SK-N-SH treated with all-trans-retinoic acid at 6 μM for 48 hours (cell line): ENCODE results near the gene CAMK4.

Experiments used
- ATAC-seq: fragments of 200-7000 bp; cut with Tn5 transposase; 3 replicates; pipeline ENCODE4 v1.9.1; 2020; ENCODE audit warnings: mild to moderate bottlenecking, moderate library complexity
- ARNTL ChIP-seq: fragments of 450-650 bp; formaldehyde crosslinking; IDR thresholded peaks from 2 replicates; pipeline ENCODE4 v1.5.0; 2020; ENCODE audit warnings: low read depth, mild to moderate bottlenecking, moderate library complexity, borderline replicate concordance
- BACH2 ChIP-seq: fragments of 250-450 bp; sonication (Bioruptor Pico); IDR thresholded peaks from 2 replicates; pipeline ENCODE4 v1.9.0; 2021; ENCODE audit warnings: mild to moderate bottlenecking, borderline replicate concordance
- CSDC2 ChIP-seq: fragments of 250-450 bp; sonication (Bioruptor Pico); IDR thresholded peaks from 2 replicates; pipeline ENCODE4 v1.5.0; 2020; ENCODE audit warnings: mild to moderate bottlenecking, moderate library complexity
- GLIS3 ChIP-seq: fragments of 250-450 bp; sonication (Bioruptor Pico); IDR thresholded peaks from 2 replicates; pipeline ENCODE4 v1.5.0; 2020; ENCODE audit warnings: mild to moderate bottlenecking, moderate library complexity
- ISL1 ChIP-seq: fragments of 250-450 bp; sonication (Bioruptor Pico); IDR thresholded peaks from 2 replicates; pipeline ENCODE4 v2.1.2; 2022; ENCODE audit warnings: mild to moderate bottlenecking, moderate library complexity
- OSR1 ChIP-seq: fragments of 250-450 bp; sonication (Bioruptor Pico); IDR thresholded peaks from 2 replicates; pipeline ENCODE4 v1.8.0; 2022; ENCODE audit warnings: moderate library complexity, mild to moderate bottlenecking, inconsistent platforms
- PPARA ChIP-seq: fragments of 250-450 bp; sonication (Bioruptor Pico); IDR thresholded peaks from 2 replicates; pipeline ENCODE4 v1.5.0; 2020; ENCODE audit warnings: mild to moderate bottlenecking, borderline replicate concordance
- RARB ChIP-seq: fragments of 250-450 bp; sonication (Bioruptor Pico); IDR thresholded peaks from 2 replicates; pipeline ENCODE4 v1.8.0; 2021; ENCODE audit warnings: mild to moderate bottlenecking, moderate library complexity
- SNAI2 ChIP-seq: fragments of 250-450 bp; sonication (Bioruptor Pico); IDR thresholded peaks from 2 replicates; pipeline ENCODE4 v1.5.0; 2020; ENCODE audit warnings: mild to moderate bottlenecking, moderate library complexity
- TCF4 ChIP-seq: fragments of 250-450 bp; sonication (Bioruptor Pico); IDR thresholded peaks from 2 replicates; pipeline ENCODE4 v1.8.0; 2021; ENCODE audit warnings: mild to moderate bottlenecking, moderate library complexity, borderline replicate concordance
- TOX ChIP-seq: fragments of 250-450 bp; sonication (Bioruptor Pico); IDR thresholded peaks from 2 replicates; pipeline ENCODE4 v1.8.0; 2021; ENCODE audit warnings: mild to moderate bottlenecking, moderate library complexity, borderline replicate concordance
- ZC3H10 ChIP-seq: fragments of 250-450 bp; sonication (Bioruptor Pico); IDR thresholded peaks from 2 replicates; pipeline ENCODE4 v1.5.1; 2021; ENCODE audit warnings: mild to moderate bottlenecking, moderate library complexity
- ZFP3 ChIP-seq: fragments of 250-450 bp; sonication (Bioruptor Pico); IDR thresholded peaks from 2 replicates; pipeline ENCODE4 v1.5.0; 2020; ENCODE audit warnings: mild to moderate bottlenecking, moderate library complexity
- ZFP30 ChIP-seq: fragments of 450-650 bp; formaldehyde crosslinking; IDR thresholded peaks from 2 replicates; pipeline ENCODE4 v1.5.0; 2022; ENCODE audit warnings: mild to moderate bottlenecking, moderate library complexity
- ZNF565 ChIP-seq: fragments of 450-650 bp; formaldehyde crosslinking; conservative IDR thresholded peaks from 2 replicates; pipeline ENCODE4 v1.5.0; 2020; ENCODE audit warnings: low read depth, mild to moderate bottlenecking, moderate library complexity
- ZNF70 ChIP-seq: fragments of 450-650 bp; formaldehyde crosslinking; IDR thresholded peaks from 2 replicates; pipeline ENCODE4 v1.5.0; 2020; ENCODE audit warnings: mild to moderate bottlenecking, moderate library complexity
- ZNF8 ChIP-seq: fragments of 450-650 bp; formaldehyde crosslinking; IDR thresholded peaks from 2 replicates; pipeline ENCODE4 v1.5.0; 2020; ENCODE audit warnings: mild to moderate bottlenecking, moderate library complexity
- TF ChIP-seq, protein P1 (sequence below): fragments of 250-450 bp; sonication (Bioruptor Pico); IDR thresholded peaks from 2 replicates; pipeline ENCODE4 v1.8.0; 2020; ENCODE audit warnings: mild to moderate bottlenecking, moderate library complexity, borderline replicate concordance
- TF ChIP-seq, protein P2 (sequence below): fragments of 250-450 bp; sonication (Bioruptor Pico); IDR thresholded peaks from 2 replicates; pipeline ENCODE4 v1.5.1; 2021; ENCODE audit warnings: mild to moderate bottlenecking, moderate library complexity
- TF ChIP-seq, protein P3 (sequence below): fragments of 250-450 bp; sonication (Bioruptor Pico); IDR thresholded peaks from 2 replicates; pipeline ENCODE4 v1.5.1; 2020; ENCODE audit warnings: low read depth, mild to moderate bottlenecking, moderate library complexity
- TF ChIP-seq, protein P4 (sequence below): fragments of 250-450 bp; sonication (Bioruptor Pico); IDR thresholded peaks from 2 replicates; pipeline ENCODE4 v1.8.0; 2021; ENCODE audit warnings: low read depth, mild to moderate bottlenecking, moderate library complexity, borderline replicate concordance
- TF ChIP-seq, protein P5 (sequence below): fragments of 250-450 bp; sonication (Bioruptor Pico); IDR thresholded peaks from 2 replicates; pipeline ENCODE4 v1.5.0; 2020; ENCODE audit warnings: mild to moderate bottlenecking, moderate library complexity

The CAMK4 gene

DNA sequence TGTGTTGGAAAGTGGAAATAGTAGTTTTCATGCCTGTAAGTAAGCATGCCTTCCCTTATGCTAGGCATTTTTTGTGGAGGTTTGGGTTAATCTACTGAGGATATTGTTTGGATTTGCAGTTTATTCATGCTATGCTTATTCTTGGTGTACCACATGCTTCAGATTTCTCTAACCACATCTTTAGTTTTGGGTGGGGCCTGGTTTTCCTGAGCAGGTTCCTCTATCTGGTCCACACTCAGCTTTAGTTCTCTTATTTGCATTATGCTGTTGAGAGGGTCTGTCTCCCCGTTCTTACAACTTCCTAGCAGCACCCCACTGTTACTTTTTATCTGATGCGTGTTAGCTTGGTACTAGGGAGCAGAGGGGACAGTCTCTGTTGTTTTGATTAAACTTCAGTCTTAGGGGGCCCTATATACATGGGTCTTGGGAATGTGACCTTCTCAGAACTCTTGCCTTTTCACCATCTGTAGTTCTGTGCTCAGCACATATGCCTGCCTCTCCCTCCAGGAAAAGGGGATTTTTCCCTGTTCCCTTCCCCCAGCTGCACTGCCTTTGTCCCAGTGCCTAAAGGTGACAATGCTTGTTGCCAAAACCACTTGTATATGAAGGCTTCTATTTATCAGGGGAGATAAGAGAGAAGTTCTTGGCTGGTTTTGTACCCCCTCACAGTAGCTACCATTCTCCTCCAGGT, 10.0 kb upstream of the CAMK4 start (continued):
- TF ChIP-seq ZFP30 (CRISPR knock-in tag) (no peak), ZNF70 (CRISPR knock-in tag) (no peak), TCF4 (CRISPR knock-in tag) (no peak)

DNA sequence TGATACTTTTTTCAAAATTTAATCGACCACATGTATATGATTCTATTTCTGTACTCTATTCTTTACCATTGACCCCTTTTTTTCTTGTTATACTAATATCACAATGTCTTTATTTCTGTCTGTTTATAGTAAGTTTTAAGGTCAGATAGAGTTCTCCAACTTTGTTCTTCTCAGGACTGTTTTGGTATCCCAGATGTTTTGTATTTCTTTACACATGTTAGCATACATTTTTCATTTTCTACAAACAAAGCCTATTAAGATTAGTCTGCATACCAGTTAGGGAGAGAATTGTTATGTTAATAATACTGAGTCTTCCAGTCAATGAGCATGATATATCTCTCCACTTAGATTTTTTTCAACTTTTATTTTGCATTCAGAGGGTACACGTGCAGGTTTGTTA, 8.2 kb upstream of the CAMK4 start:
- no peak for ATAC-seq

DNA sequence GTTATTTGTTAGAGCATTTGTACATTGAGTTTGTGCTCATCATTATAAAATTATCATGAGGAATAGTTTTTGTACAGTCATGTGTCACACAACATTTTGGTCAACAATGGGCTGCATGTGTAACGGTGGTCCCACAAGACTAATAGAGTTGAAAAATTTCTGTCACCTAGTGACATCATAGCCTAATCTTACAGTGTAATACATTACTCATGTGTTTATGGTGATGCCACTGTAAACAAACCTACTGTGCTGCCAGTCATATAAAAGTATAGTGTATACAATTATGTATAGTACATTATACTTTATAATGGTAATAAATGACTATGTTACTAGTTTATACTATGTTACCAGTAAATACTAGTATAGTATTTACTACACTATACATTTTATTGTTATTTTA, 3.0 kb upstream of the CAMK4 start:
- ATAC-seq, result no peak

More for the DNA sequence above, 8.2 kb upstream of the CAMK4 start:
- no peak for TF ChIP-seq ARNTL (CRISPR knock-in tag)
- no peak for TF ChIP-seq ZFP30 (CRISPR knock-in tag)
- no peak for TF ChIP-seq SNAI2 (CRISPR knock-in tag)
- TF ChIP-seq, protein P1, sequence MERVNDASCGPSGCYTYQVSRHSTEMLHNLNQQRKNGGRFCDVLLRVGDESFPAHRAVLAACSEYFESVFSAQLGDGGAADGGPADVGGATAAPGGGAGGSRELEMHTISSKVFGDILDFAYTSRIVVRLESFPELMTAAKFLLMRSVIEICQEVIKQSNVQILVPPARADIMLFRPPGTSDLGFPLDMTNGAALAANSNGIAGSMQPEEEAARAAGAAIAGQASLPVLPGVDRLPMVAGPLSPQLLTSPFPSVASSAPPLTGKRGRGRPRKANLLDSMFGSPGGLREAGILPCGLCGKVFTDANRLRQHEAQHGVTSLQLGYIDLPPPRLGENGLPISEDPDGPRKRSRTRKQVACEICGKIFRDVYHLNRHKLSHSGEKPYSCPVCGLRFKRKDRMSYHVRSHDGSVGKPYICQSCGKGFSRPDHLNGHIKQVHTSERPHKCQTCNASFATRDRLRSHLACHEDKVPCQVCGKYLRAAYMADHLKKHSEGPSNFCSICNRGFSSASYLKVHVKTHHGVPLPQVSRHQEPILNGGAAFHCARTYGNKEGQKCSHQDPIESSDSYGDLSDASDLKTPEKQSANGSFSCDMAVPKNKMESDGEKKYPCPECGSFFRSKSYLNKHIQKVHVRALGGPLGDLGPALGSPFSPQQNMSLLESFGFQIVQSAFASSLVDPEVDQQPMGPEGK (CRISPR knock-in tag), result no peak
- TF ChIP-seq ISL1 (CRISPR knock-in tag), result no peak
- TF ChIP-seq, protein P2, sequence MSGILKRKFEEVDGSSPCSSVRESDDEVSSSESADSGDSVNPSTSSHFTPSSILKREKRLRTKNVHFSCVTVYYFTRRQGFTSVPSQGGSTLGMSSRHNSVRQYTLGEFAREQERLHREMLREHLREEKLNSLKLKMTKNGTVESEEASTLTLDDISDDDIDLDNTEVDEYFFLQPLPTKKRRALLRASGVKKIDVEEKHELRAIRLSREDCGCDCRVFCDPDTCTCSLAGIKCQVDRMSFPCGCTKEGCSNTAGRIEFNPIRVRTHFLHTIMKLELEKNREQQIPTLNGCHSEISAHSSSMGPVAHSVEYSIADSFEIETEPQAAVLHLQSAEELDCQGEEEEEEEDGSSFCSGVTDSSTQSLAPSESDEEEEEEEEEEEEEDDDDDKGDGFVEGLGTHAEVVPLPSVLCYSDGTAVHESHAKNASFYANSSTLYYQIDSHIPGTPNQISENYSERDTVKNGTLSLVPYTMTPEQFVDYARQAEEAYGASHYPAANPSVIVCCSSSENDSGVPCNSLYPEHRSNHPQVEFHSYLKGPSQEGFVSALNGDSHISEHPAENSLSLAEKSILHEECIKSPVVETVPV (CRISPR knock-in tag), result no peak
- no peak for TF ChIP-seq PPARA
- TF ChIP-seq CSDC2, result no peak
- TF ChIP-seq TCF4 (CRISPR knock-in tag), result no peak
- TF ChIP-seq OSR1 (CRISPR knock-in tag), result no peak
- TF ChIP-seq ZNF70 (CRISPR knock-in tag), result no peak
- TF ChIP-seq RARB, result no peak
- no peak for TF ChIP-seq BACH2 (CRISPR knock-in tag)
- TF ChIP-seq ZC3H10 (CRISPR knock-in tag), result no peak
- no peak for TF ChIP-seq GLIS3
- no peak for TF ChIP-seq ZNF8
- TF ChIP-seq, protein P3, sequence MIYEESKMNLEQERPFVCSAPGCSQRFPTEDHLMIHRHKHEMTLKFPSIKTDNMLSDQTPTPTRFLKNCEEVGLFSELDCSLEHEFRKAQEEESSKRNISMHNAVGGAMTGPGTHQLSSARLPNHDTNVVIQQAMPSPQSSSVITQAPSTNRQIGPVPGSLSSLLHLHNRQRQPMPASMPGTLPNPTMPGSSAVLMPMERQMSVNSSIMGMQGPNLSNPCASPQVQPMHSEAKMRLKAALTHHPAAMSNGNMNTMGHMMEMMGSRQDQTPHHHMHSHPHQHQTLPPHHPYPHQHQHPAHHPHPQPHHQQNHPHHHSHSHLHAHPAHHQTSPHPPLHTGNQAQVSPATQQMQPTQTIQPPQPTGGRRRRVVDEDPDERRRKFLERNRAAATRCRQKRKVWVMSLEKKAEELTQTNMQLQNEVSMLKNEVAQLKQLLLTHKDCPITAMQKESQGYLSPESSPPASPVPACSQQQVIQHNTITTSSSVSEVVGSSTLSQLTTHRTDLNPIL (CRISPR knock-in tag), result no peak
- no peak for TF ChIP-seq TOX (CRISPR knock-in tag)

More for the DNA sequence above, 3.0 kb upstream of the CAMK4 start:
- no peak for TF ChIP-seq CSDC2
- TF ChIP-seq BACH2 (CRISPR knock-in tag), result no peak
- TF ChIP-seq ARNTL (CRISPR knock-in tag), result no peak
- TF ChIP-seq, protein P4, sequence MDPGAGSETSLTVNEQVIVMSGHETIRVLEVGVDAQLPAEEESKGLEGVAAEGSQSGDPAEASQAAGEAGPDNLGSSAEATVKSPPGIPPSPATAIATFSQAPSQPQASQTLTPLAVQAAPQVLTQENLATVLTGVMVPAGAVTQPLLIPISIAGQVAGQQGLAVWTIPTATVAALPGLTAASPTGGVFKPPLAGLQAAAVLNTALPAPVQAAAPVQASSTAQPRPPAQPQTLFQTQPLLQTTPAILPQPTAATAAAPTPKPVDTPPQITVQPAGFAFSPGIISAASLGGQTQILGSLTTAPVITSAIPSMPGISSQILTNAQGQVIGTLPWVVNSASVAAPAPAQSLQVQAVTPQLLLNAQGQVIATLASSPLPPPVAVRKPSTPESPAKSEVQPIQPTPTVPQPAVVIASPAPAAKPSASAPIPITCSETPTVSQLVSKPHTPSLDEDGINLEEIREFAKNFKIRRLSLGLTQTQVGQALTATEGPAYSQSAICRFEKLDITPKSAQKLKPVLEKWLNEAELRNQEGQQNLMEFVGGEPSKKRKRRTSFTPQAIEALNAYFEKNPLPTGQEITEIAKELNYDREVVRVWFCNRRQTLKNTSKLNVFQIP, result no peak
- TF ChIP-seq SNAI2 (CRISPR knock-in tag), result no peak
- no peak for TF ChIP-seq ZFP30 (CRISPR knock-in tag)
- TF ChIP-seq TOX (CRISPR knock-in tag), result no peak
- no peak for TF ChIP-seq ZNF8
- no peak for TF ChIP-seq TCF4 (CRISPR knock-in tag)
- TF ChIP-seq GLIS3, result no peak
- no peak for TF ChIP-seq RARB
- TF ChIP-seq ZNF565 (CRISPR knock-in tag), result no peak
- no peak for TF ChIP-seq ZFP3 (CRISPR knock-in tag)
- TF ChIP-seq, protein P5, sequence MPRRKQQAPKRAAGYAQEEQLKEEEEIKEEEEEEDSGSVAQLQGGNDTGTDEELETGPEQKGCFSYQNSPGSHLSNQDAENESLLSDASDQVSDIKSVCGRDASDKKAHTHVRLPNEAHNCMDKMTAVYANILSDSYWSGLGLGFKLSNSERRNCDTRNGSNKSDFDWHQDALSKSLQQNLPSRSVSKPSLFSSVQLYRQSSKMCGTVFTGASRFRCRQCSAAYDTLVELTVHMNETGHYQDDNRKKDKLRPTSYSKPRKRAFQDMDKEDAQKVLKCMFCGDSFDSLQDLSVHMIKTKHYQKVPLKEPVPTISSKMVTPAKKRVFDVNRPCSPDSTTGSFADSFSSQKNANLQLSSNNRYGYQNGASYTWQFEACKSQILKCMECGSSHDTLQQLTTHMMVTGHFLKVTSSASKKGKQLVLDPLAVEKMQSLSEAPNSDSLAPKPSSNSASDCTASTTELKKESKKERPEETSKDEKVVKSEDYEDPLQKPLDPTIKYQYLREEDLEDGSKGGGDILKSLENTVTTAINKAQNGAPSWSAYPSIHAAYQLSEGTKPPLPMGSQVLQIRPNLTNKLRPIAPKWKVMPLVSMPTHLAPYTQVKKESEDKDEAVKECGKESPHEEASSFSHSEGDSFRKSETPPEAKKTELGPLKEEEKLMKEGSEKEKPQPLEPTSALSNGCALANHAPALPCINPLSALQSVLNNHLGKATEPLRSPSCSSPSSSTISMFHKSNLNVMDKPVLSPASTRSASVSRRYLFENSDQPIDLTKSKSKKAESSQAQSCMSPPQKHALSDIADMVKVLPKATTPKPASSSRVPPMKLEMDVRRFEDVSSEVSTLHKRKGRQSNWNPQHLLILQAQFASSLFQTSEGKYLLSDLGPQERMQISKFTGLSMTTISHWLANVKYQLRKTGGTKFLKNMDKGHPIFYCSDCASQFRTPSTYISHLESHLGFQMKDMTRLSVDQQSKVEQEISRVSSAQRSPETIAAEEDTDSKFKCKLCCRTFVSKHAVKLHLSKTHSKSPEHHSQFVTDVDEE, result no peak
- TF ChIP-seq ISL1 (CRISPR knock-in tag), result no peak
